OCI-LY7 (cell line): ENCODE measurements around the gene TLR9.

Source experiments
- EZH2phosphoT487 ChIP-seq: fragments of 200-600 bp; sonication (generic); IDR thresholded peaks from 2 replicates; pipeline ENCODE4 v1.6.1; 2018; ENCODE audit warnings: low read depth, borderline replicate concordance, mild to moderate bottlenecking, mixed run types, antibody characterized with exemption, low read length, moderate library complexity, mixed read lengths
- TF ChIP-seq, protein P1 (sequence below): fragments of 200-600 bp; sonication (generic); conservative IDR thresholded peaks from 2 replicates; pipeline ENCODE4 v1.5.1; 2014; ENCODE audit warnings: mild to moderate bottlenecking, antibody characterized with exemption, low read length, moderate library complexity, mixed read lengths

DNA sequence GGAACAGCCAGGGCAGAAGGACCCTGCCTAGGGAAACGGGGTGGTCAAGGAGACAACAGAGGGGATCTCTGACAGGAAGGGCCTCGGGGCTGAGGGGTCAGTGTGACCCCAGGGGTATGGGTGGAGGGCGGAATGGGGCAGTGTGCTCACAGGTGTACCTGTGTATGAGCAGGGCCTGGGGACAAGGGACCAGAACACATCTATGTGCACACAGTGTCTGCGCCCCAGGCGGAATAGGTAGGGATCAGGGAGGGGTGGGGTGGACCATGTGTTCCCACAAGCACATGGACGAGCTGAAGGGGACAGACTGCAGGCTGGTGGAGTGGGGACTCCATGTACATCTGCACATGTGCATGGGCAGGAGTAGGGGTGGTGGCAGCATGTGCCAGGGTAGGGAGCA is 5.0 kb upstream of the TLR9 start:
- TF ChIP-seq, protein P1, sequence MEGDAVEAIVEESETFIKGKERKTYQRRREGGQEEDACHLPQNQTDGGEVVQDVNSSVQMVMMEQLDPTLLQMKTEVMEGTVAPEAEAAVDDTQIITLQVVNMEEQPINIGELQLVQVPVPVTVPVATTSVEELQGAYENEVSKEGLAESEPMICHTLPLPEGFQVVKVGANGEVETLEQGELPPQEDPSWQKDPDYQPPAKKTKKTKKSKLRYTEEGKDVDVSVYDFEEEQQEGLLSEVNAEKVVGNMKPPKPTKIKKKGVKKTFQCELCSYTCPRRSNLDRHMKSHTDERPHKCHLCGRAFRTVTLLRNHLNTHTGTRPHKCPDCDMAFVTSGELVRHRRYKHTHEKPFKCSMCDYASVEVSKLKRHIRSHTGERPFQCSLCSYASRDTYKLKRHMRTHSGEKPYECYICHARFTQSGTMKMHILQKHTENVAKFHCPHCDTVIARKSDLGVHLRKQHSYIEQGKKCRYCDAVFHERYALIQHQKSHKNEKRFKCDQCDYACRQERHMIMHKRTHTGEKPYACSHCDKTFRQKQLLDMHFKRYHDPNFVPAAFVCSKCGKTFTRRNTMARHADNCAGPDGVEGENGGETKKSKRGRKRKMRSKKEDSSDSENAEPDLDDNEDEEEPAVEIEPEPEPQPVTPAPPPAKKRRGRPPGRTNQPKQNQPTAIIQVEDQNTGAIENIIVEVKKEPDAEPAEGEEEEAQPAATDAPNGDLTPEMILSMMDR: no peak
- TF ChIP-seq EZH2phosphoT487: no peak
